ENCODE data around the gene GAB4. TPM values are rescaled to one million over a fixed set of nuclear protein-coding genes. Genes with fewer than 3 reads are reported as not detected.

GAB4 gene
- total RNA-seq, 4 donors from 2014 or later = not detected

- no peak for TF ChIP-seq CTCF (IDR thresholded peaks at IDR 0.05; ENCODE audit: low read depth)
These were observed 20.2 kb downstream of the GAB4 start for GRCh38 chr22:16987822-16988221.

- no peak for TF ChIP-seq CTCF (IDR thresholded peaks at IDR 0.05; ENCODE audit: low read depth)
These were observed 32.7 kb downstream of the GAB4 start for GRCh38 chr22:16975155-16975885.

GRCh38 chr22:16974298-16975084 lies 33.5 kb downstream of the GAB4 start:
- TF ChIP-seq CTCF (IDR thresholded peaks at IDR 0.05; ENCODE audit: low read depth) = no peak

- no peak for TF ChIP-seq CTCF (IDR thresholded peaks at IDR 0.05; ENCODE audit: low read depth)
These were observed 34.3 kb downstream of the GAB4 start for GRCh38 chr22:16973591-16974297.

- no peak for TF ChIP-seq CTCF (IDR thresholded peaks at IDR 0.05; ENCODE audit: low read depth)
These were observed 35.7 kb downstream of the GAB4 start for GRCh38 chr22:16972311-16972710.

- TF ChIP-seq CTCF (IDR thresholded peaks at IDR 0.05; ENCODE audit: low read depth) = no peak
These were observed 37.6 kb downstream of the GAB4 start for GRCh38 chr22:16970446-16970845.
